HL-60 (cell line): Measurements from ENCODE around the gene PSMC3.

Source experiments
- DNase-seq, 2 experiments: peaks; one replicate each; pipeline ENCODE4 v3.0.0-alpha.2; 2010 to 2020; ENCODE audit warnings: low read depth in 1 of 2, low spot score in 1 of 2
- H3K27ac ChIP-seq: fragments of 250-450 bp; sonication (Bioruptor Pico); replicated peaks from 2 replicates; pipeline ENCODE4 v1.5.1; 2020; ENCODE audit warnings: mild to moderate bottlenecking, moderate library complexity
- H3K27me3 ChIP-seq: fragments of 250-450 bp; sonication (Bioruptor Pico); 2 replicates; pipeline ENCODE4 v1.5.1; 2021; ENCODE audit warnings: mild to moderate bottlenecking, moderate library complexity; ENCODE audit not compliant: insufficient read depth, poor library complexity, severe bottlenecking
- H3K4me3 ChIP-seq: replicated peaks from 2 replicates; pipeline ENCODE4 v1.5.1; 2011; ENCODE audit warnings: mild to moderate bottlenecking, control low read depth, low read length; ENCODE audit not compliant: insufficient read depth
- CTCF ChIP-seq: IDR thresholded peaks from one replicate; pipeline ENCODE4 v1.5.1; 2011; ENCODE audit warnings: low read length, control low read depth, inconsistent platforms; ENCODE audit not compliant: insufficient read depth
- GABPA ChIP-seq: IDR thresholded peaks from 2 replicates; pipeline ENCODE4 v1.6.1; 2012; ENCODE audit warnings: low read depth
- POLR2AphosphoS5 ChIP-seq: IDR thresholded peaks from 2 replicates; pipeline ENCODE4 v1.6.1; 2012; ENCODE audit warnings: low read depth
- SPI1 ChIP-seq: IDR thresholded peaks from 2 replicates; pipeline ENCODE4 v1.6.1; 2012; ENCODE audit warnings: low read depth, mild to moderate bottlenecking, borderline replicate concordance
- TF ChIP-seq, protein P1 (sequence below): IDR thresholded peaks from 2 replicates; pipeline ENCODE4 v1.6.1; 2012; ENCODE audit warnings: low read depth; ENCODE audit not compliant: insufficient replicate concordance

The PSMC3 gene

DNA sequence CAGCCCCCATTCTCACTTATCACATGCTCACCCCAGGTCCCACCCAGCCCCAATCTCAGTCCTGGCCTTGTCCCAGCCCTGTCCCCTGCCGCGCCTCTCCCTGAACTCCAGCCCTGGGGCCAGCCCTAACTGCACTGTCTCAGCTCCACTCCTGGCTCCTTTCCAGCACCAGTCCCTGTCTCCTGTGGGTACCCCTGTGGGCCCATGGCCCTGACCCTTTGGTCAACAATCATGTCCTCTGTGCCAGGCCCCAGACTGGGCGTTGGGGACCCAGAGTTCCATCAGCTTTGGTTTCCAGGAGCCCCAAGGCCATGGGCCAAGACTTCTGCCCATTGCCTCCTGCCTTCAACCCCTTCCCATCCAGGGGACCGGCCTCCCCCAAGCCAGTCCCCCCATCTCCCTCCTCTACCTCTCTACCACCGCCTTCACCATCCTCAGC lies 48.6 kb downstream of the PSMC3 start:
- TF ChIP-seq POLR2AphosphoS5 = peak; percentile 32; the same call in 1 of the 2 replicates
- TF ChIP-seq, protein P1, sequence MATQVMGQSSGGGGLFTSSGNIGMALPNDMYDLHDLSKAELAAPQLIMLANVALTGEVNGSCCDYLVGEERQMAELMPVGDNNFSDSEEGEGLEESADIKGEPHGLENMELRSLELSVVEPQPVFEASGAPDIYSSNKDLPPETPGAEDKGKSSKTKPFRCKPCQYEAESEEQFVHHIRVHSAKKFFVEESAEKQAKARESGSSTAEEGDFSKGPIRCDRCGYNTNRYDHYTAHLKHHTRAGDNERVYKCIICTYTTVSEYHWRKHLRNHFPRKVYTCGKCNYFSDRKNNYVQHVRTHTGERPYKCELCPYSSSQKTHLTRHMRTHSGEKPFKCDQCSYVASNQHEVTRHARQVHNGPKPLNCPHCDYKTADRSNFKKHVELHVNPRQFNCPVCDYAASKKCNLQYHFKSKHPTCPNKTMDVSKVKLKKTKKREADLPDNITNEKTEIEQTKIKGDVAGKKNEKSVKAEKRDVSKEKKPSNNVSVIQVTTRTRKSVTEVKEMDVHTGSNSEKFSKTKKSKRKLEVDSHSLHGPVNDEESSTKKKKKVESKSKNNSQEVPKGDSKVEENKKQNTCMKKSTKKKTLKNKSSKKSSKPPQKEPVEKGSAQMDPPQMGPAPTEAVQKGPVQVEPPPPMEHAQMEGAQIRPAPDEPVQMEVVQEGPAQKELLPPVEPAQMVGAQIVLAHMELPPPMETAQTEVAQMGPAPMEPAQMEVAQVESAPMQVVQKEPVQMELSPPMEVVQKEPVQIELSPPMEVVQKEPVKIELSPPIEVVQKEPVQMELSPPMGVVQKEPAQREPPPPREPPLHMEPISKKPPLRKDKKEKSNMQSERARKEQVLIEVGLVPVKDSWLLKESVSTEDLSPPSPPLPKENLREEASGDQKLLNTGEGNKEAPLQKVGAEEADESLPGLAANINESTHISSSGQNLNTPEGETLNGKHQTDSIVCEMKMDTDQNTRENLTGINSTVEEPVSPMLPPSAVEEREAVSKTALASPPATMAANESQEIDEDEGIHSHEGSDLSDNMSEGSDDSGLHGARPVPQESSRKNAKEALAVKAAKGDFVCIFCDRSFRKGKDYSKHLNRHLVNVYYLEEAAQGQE = no peak
- peak in 1 of 2 experiments; percentile 62 for DNase-seq
- Histone ChIP-seq H3K27ac (peak overlapping the region; percentile 100), H3K27me3 (no peaks in the 10 kb centered on the region), H3K4me3 (peak overlapping the region; percentile 80)

DNA sequence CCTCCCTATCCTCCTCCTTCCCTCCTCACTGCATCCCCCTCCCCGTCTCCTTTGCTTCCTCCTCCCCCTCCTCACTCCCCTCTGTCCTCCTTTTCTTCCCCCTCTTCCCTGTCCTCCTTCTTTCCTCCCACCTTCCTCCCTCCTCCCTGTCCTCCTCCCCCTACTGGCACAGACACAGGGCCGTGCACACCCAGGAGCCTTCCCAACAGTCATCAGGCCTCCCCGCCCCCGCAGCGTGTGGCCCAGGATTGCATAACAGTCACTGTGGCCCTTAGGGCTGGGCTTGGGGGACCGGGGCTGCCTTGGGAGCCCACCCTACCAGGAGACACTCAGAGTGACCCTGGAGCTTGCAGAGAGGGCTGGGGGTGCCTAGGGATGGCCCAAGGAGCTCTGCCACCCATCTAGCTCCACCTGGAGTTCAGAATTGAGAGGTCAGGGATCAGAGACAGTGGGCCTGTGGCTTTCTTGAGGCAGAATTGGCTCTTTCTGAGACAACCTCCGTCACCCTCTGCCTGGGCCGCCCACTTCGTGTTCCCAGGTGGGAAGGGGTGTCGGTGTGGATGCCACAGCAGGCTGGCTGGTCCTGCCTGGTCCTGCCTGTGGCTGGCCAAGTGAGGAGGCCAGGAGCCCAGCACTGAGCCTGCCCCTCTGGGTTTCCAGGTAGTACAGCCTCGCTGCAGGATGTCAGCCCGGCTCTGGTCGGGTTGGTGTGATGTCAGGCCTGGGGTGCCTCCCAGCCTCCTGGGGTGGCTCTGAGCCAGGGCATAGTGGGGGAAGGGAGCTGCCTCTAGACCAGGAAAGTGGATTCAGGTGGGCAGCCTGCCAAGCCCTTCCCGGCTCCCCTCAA lies 49.5 kb downstream of the PSMC3 start:
- peak overlapping the region; percentile 80 for H3K4me3 ChIP-seq
- H3K27me3 ChIP-seq = no peaks in the 10 kb centered on the region
- TF ChIP-seq POLR2AphosphoS5 = peak; percentile 79
- TF ChIP-seq, protein P1 = no peak
- H3K27ac ChIP-seq = peak overlapping the region; percentile 100
- DNase-seq = peak in 1 of 2 experiments; percentile 89

DNA sequence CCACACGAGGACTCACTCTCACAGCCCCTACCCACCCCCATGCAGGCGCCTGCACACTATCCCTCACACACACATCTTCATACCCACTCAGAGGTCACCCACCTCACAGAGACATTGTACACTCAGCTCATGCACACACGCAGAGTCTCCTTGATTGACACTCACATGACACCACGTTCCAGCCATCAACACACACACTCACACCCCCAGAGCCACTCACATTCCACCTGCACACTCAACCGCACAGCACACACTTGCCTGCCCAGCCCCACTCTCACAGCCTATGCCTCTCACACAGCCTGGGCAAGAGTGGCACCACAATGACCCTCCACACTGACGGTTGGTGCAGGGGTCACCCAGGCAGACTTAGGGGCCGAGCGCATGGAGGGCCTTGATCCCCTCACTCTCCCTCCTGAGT lies 50.1 kb downstream of the PSMC3 start:
- TF ChIP-seq POLR2AphosphoS5 (no peak; the same call in 1 of the 2 replicates), SPI1 (no peak), GABPA (no peak), CTCF (no peak)
- TF ChIP-seq, protein P1 = no peak
- Histone ChIP-seq H3K27me3 (no peaks in the 10 kb centered on the region), H3K4me3 (peak overlapping the region; percentile 80), H3K27ac (peak overlapping the region; percentile 100)
- DNase-seq = peak in 1 of 2 experiments; percentile 32

- Histone ChIP-seq H3K27ac (peak overlapping the region; percentile 100), H3K27me3 (no peaks in the 10 kb centered on the region), H3K4me3 (peak overlapping the region; percentile 80)
- TF ChIP-seq SPI1 = no peak
- no peak for TF ChIP-seq POLR2AphosphoS5
- no peak for TF ChIP-seq GABPA
- TF ChIP-seq CTCF = no peak
- TF ChIP-seq, protein P1 = no peak
- DNase-seq = no peak
Measured at GRCh38 chr11:47375546-47376085, 50.6 kb downstream of the PSMC3 start.
